ENCODE data around the gene HGFAC.

HGFAC gene

DNA sequence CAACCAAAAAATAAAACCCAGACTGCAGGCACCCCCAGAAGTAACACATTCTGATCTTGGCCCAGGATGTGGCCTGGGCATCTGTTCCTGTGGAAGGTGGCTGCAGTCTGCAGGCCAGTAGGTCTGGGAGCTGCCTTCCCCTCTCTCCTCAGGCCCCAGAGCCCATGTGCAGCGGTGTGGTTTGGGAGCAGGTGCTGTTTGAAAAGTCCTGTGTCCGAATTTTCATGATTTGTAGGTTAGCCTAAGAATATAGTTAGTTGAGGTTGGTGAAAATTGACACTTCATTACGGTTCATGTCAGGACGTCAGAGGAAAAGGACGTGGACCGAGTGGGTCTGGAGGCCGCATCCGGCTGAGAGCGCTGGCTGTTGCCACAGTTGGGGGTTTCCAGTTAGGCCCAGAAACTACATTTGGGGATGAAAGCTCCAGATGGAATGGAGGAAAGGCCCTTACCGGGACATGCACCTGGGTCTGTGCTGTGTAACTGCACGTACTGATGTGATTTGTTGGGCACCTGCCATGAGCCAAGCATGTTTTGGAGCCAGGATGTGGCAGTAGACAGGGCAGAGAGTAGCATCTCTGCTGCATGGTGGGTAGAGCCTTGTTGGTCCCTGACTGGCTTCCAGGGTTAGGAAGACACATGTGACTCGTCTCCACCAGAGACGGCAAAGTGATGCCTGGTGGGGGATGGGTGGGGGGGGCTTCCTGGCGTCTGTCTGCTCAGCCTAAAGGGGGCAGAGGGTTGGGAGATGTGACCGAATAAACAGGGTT lies 21.7 kb upstream of the HGFAC start:
- Histone ChIP-seq H3K4me2 (ENCODE audit: low read length) (no peak overlapping the region), H3K36me3 (ENCODE audit: control insufficient read depth, low read length) (no peaks in the 10 kb centered on the region), H4K20me1 (ENCODE audit: control insufficient read depth, insufficient read depth, low read depth, low read length) (no peaks in the 10 kb centered on the region), H3K4me1 (ENCODE audit: control insufficient read depth, low read length) (no peaks in the 10 kb centered on the region), H3K9me2 (replicated peaks; ENCODE audit: control insufficient read depth, low read length) (no peaks in the 10 kb centered on the region), H3F3A (ENCODE audit: control insufficient read depth, insufficient read depth) (no peaks in the 10 kb centered on the region), H3K9me3 (ENCODE audit: control insufficient read depth, insufficient read depth, low read length) (no peaks in the 10 kb centered on the region), H3K4me3 (ENCODE audit: low read length) (no peak overlapping the region), H3K79me2 (ENCODE audit: control insufficient read depth, low read length) (no peaks in the 10 kb centered on the region), H3K27ac (ENCODE audit: low read depth, low read length) (no peak overlapping the region), H3K27me3 (ENCODE audit: control insufficient read depth, low read length) (no peaks in the 10 kb centered on the region)
- no peak for TF ChIP-seq EZH2phosphoT487 (IDR thresholded peaks at IDR 0.05; ENCODE audit: borderline replicate concordance, low read length)
- TF ChIP-seq, protein P1, sequence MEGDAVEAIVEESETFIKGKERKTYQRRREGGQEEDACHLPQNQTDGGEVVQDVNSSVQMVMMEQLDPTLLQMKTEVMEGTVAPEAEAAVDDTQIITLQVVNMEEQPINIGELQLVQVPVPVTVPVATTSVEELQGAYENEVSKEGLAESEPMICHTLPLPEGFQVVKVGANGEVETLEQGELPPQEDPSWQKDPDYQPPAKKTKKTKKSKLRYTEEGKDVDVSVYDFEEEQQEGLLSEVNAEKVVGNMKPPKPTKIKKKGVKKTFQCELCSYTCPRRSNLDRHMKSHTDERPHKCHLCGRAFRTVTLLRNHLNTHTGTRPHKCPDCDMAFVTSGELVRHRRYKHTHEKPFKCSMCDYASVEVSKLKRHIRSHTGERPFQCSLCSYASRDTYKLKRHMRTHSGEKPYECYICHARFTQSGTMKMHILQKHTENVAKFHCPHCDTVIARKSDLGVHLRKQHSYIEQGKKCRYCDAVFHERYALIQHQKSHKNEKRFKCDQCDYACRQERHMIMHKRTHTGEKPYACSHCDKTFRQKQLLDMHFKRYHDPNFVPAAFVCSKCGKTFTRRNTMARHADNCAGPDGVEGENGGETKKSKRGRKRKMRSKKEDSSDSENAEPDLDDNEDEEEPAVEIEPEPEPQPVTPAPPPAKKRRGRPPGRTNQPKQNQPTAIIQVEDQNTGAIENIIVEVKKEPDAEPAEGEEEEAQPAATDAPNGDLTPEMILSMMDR (IDR thresholded peaks at IDR 0.05; ENCODE audit: low read depth, low read length, poor library complexity, severe bottlenecking), result no peak

DNA sequence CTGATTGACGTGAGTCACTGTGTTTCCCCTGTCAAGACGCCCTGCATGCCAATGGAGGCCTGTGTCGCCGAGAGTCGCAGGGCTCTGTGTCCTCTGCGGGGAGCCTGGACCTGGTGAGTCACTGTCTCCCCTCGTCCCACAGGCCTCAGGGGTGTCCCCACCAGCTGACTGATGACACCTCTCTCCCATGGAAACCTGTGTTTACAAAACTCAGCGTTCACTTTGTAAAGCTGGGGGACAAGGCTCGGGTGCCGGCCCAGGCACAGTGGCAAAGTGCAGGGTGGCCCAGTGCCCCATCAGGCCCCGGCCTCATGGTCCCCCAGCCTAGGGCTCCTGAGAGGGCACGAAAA lies 21.2 kb upstream of the HGFAC start:
- Histone ChIP-seq H3K36me3 (ENCODE audit: control insufficient read depth, low read length) (no peaks in the 10 kb centered on the region), H3K9me2 (replicated peaks; ENCODE audit: control insufficient read depth, low read length) (no peaks in the 10 kb centered on the region), H3F3A (ENCODE audit: control insufficient read depth, insufficient read depth) (no peaks in the 10 kb centered on the region), H3K4me2 (ENCODE audit: low read length) (no peak overlapping the region), H3K4me1 (ENCODE audit: control insufficient read depth, low read length) (no peaks in the 10 kb centered on the region), H3K9me3 (ENCODE audit: control insufficient read depth, insufficient read depth, low read length) (no peaks in the 10 kb centered on the region), H3K27me3 (ENCODE audit: control insufficient read depth, low read length) (no peaks in the 10 kb centered on the region), H3K4me3 (ENCODE audit: low read length) (no peak overlapping the region), H3K27ac (ENCODE audit: low read depth, low read length) (no peak overlapping the region), H3K79me2 (ENCODE audit: control insufficient read depth, low read length) (no peaks in the 10 kb centered on the region), H4K20me1 (ENCODE audit: control insufficient read depth, insufficient read depth, low read depth, low read length) (no peaks in the 10 kb centered on the region)
- TF ChIP-seq, protein P1 (IDR thresholded peaks at IDR 0.05; ENCODE audit: low read depth, low read length, poor library complexity, severe bottlenecking), result no peak
- TF ChIP-seq EZH2phosphoT487 (IDR thresholded peaks at IDR 0.05; ENCODE audit: borderline replicate concordance, low read length), result no peak

DNA sequence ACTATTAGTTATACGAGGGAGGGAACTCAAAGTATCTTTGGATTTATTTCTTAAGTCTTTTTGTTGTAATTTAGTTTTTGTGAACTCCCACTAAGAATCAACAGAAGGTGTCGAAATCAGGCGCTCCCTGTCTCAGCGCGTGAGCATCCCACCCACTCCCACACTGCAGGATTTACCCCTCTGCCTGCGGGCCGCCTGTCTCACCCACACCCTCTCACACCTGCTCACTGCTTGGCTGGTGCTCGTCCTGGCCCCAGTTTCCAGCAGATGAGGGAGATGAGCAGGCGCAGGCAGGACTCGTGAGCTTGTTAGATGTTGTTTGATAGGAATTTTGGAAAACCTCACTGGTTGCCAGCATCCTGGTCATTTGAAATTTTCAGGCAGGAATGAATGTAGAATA lies 20.8 kb upstream of the HGFAC start:
- Histone ChIP-seq H3K9me2 (replicated peaks; ENCODE audit: control insufficient read depth, low read length) (no peaks in the 10 kb centered on the region), H3K27me3 (ENCODE audit: control insufficient read depth, low read length) (no peaks in the 10 kb centered on the region), H3K4me3 (ENCODE audit: low read length) (no peak overlapping the region), H4K20me1 (ENCODE audit: control insufficient read depth, insufficient read depth, low read depth, low read length) (no peaks in the 10 kb centered on the region), H3K36me3 (ENCODE audit: control insufficient read depth, low read length) (no peaks in the 10 kb centered on the region), H3K4me2 (ENCODE audit: low read length) (no peak overlapping the region), H3K79me2 (ENCODE audit: control insufficient read depth, low read length) (no peaks in the 10 kb centered on the region), H3K9me3 (ENCODE audit: control insufficient read depth, insufficient read depth, low read length) (no peaks in the 10 kb centered on the region), H3K4me1 (ENCODE audit: control insufficient read depth, low read length) (no peaks in the 10 kb centered on the region), H3K27ac (ENCODE audit: low read depth, low read length) (no peak overlapping the region), H3F3A (ENCODE audit: control insufficient read depth, insufficient read depth) (no peaks in the 10 kb centered on the region)
- TF ChIP-seq, protein P1 (IDR thresholded peaks at IDR 0.05; ENCODE audit: low read depth, low read length, poor library complexity, severe bottlenecking), result no peak
- no peak for TF ChIP-seq EZH2phosphoT487 (IDR thresholded peaks at IDR 0.05; ENCODE audit: borderline replicate concordance, low read length)
